ENCODE results near the gene CSRP1.

GRCh38 chr1:201475915-201476669, 30.8 kb downstream of the CSRP1 start:
- TF ChIP-seq CTCF (conservative IDR thresholded peaks at IDR 0.05; ENCODE audit: low read depth in 2 of 2) (no peak), POLR2AphosphoS5 (IDR thresholded peaks at IDR 0.05; ENCODE audit: low read depth) (no peak), EZH2phosphoT487 (IDR thresholded peaks at IDR 0.05; ENCODE audit: unreplicated experiment) (no peak), JUNB (IDR thresholded peaks at IDR 0.05; ENCODE audit: unreplicated experiment) (no peak), ZNF114 (CRISPR knock-in tag; IDR thresholded peaks at IDR 0.05) (no peak), EZH2 (IDR thresholded peaks at IDR 0.05; ENCODE audit: low read depth, unreplicated experiment) (no peak), CREB1 (CRISPR knock-in tag; IDR thresholded peaks at IDR 0.05; ENCODE audit: low read depth) (no peak), STAT1 (IDR thresholded peaks at IDR 0.05; ENCODE audit: unreplicated experiment) (no peak)
- TF ChIP-seq, protein P1, sequence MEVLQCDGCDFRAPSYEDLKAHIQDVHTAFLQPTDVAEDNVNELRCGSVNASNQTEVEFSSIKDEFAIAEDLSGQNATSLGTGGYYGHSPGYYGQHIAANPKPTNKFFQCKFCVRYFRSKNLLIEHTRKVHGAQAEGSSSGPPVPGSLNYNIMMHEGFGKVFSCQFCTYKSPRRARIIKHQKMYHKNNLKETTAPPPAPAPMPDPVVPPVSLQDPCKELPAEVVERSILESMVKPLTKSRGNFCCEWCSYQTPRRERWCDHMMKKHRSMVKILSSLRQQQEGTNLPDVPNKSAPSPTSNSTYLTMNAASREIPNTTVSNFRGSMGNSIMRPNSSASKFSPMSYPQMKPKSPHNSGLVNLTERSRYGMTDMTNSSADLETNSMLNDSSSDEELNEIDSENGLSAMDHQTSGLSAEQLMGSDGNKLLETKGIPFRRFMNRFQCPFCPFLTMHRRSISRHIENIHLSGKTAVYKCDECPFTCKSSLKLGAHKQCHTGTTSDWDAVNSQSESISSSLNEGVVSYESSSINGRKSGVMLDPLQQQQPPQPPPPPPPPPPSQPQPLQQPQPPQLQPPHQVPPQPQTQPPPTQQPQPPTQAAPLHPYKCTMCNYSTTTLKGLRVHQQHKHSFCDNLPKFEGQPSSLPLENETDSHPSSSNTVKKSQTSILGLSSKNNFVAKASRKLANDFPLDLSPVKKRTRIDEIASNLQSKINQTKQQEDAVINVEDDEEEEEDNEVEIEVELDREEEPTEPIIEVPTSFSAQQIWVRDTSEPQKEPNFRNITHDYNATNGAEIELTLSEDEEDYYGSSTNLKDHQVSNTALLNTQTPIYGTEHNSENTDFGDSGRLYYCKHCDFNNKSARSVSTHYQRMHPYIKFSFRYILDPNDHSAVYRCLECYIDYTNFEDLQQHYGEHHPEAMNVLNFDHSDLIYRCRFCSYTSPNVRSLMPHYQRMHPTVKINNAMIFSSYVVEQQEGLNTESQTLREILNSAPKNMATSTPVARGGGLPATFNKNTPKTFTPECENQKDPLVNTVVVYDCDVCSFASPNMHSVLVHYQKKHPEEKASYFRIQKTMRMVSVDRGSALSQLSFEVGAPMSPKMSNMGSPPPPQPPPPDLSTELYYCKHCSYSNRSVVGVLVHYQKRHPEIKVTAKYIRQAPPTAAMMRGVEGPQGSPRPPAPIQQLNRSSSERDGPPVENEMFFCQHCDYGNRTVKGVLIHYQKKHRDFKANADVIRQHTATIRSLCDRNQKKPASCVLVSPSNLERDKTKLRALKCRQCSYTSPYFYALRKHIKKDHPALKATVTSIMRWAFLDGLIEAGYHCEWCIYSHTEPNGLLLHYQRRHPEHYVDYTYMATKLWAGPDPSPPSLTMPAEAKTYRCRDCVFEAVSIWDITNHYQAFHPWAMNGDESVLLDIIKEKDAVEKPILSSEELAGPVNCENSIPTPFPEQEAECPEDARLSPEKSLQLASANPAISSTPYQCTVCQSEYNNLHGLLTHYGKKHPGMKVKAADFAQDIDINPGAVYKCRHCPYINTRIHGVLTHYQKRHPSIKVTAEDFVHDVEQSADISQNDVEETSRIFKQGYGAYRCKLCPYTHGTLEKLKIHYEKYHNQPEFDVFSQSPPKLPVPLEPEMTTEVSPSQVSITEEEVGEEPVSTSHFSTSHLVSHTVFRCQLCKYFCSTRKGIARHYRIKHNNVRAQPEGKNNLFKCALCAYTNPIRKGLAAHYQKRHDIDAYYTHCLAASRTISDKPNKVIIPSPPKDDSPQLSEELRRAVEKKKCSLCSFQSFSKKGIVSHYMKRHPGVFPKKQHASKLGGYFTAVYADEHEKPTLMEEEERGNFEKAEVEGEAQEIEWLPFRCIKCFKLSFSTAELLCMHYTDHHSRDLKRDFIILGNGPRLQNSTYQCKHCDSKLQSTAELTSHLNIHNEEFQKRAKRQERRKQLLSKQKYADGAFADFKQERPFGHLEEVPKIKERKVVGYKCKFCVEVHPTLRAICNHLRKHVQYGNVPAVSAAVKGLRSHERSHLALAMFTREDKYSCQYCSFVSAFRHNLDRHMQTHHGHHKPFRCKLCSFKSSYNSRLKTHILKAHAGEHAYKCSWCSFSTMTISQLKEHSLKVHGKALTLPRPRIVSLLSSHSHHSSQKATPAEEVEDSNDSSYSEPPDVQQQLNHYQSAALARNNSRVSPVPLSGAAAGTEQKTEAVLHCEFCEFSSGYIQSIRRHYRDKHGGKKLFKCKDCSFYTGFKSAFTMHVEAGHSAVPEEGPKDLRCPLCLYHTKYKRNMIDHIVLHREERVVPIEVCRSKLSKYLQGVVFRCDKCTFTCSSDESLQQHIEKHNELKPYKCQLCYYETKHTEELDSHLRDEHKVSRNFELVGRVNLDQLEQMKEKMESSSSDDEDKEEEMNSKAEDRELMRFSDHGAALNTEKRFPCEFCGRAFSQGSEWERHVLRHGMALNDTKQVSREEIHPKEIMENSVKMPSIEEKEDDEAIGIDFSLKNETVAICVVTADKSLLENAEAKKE (CRISPR knock-in tag; IDR thresholded peaks at IDR 0.05) = no peak
